Osteoblast (primary cell): ENCODE measurements around the gene GPR83. TPM values are rescaled to one million over a fixed set of nuclear protein-coding genes. Genes with fewer than 3 reads are reported as not detected.
"Not testable (repeated sequence)": the region's sequence is repeated elsewhere in the genome, so short reads cannot be mapped to it uniquely, and the experiment has no call there.

Experiments used
- DNase-seq: peaks from one replicate; pipeline ENCODE4 v3.0.0; 2011; ENCODE audit warnings: low spot score, mixed read lengths; ENCODE audit not compliant: insufficient read length; ENCODE audit errors: missing footprints
- H2AFZ ChIP-seq: 2 replicates; pipeline ENCODE4 v1.6.0; 2011; ENCODE audit warnings: mild to moderate bottlenecking, low read length
- H3K27ac ChIP-seq: 2 replicates; pipeline ENCODE4 v1.5.1; 2011; ENCODE audit warnings: mild to moderate bottlenecking, low read depth, low read length, moderate library complexity
- H3K27me3 ChIP-seq: 2 replicates; pipeline ENCODE4 v1.6.0; 2012; ENCODE audit warnings: mild to moderate bottlenecking, control low read depth, inconsistent platforms, low read length, moderate library complexity; ENCODE audit not compliant: insufficient read depth
- H3K36me3 ChIP-seq: 2 replicates; pipeline ENCODE4 v1.5.1; 2011; ENCODE audit warnings: mild to moderate bottlenecking, low read length, control low read depth, moderate library complexity; ENCODE audit not compliant: insufficient read depth
- H3K4me1 ChIP-seq: 2 replicates; pipeline ENCODE4 v1.5.1; 2011; ENCODE audit warnings: mild to moderate bottlenecking, low read length, control low read depth, moderate library complexity; ENCODE audit not compliant: insufficient read depth
- H3K4me2 ChIP-seq: 2 replicates; pipeline ENCODE4 v1.6.0; 2011; ENCODE audit warnings: mild to moderate bottlenecking, low read length; ENCODE audit not compliant: insufficient read depth
- H3K4me3 ChIP-seq: fragments of 200-600 bp; sonication (generic); 3 replicates; pipeline ENCODE4 v1.5.1; 2012; ENCODE audit warnings: mild to moderate bottlenecking, low read length, inconsistent platforms; ENCODE audit not compliant: insufficient read depth
- H3K79me2 ChIP-seq: 2 replicates; pipeline ENCODE4 v1.6.0; 2012; ENCODE audit warnings: mild to moderate bottlenecking, low read length, control low read depth, inconsistent platforms; ENCODE audit not compliant: insufficient read depth
- H3K9me3 ChIP-seq: 2 replicates; pipeline ENCODE4 v1.5.1; 2011; ENCODE audit warnings: low read depth, low read length, control low read depth
- H4K20me1 ChIP-seq: 2 replicates; pipeline ENCODE4 v1.6.0; 2012; ENCODE audit warnings: mild to moderate bottlenecking, low read length, control low read depth; ENCODE audit not compliant: insufficient read depth
- total RNA-seq: library from RNA; depleted of rRNA; stranded (reverse); fragments of >200 nt; gene quantifications from 2 replicates; pipeline ENCODE4 v1.2.3, GENCODE V29; 2012
- TF ChIP-seq, protein P1 (sequence below): IDR thresholded peaks from 2 replicates; pipeline ENCODE4 v1.5.1; 2011; ENCODE audit warnings: mild to moderate bottlenecking, low read depth, low read length, moderate library complexity; ENCODE audit errors: extremely low read depth

GPR83 gene
- total RNA-seq, 1 donor, result not detected

DNA sequence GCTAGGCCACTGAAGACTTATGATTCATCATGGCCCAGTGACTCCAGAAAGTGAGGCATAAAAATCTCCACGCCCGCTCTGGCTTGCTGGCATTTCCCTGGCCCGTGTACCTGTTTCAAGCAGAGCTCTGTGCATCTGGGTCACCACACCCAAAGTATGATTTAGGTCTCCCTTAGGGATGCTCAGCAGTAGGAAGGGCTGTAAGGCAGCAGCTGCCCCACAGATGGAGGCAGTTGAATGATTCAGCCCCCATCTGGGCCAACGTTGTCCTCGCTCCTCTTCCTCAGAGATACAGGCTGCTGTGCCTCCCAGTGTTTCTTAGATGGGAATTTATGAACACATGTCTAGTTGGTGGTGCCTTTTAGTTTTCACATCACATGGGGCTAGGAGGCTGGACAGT is 21.6 kb downstream of the GPR83 start:
- Histone ChIP-seq H2AFZ (no peak overlapping the region), H3K9me3 (no peaks in the 10 kb centered on the region), H3K27ac (no peak overlapping the region), H3K27me3 (no peaks in the 10 kb centered on the region), H3K36me3 (no peaks in the 10 kb centered on the region), H3K4me1 (no peaks in the 10 kb centered on the region), H3K79me2 (no peaks in the 10 kb centered on the region), H3K4me2 (no peak overlapping the region), H3K4me3 (no peak overlapping the region), H4K20me1 (no peaks in the 10 kb centered on the region)
- TF ChIP-seq, protein P1, sequence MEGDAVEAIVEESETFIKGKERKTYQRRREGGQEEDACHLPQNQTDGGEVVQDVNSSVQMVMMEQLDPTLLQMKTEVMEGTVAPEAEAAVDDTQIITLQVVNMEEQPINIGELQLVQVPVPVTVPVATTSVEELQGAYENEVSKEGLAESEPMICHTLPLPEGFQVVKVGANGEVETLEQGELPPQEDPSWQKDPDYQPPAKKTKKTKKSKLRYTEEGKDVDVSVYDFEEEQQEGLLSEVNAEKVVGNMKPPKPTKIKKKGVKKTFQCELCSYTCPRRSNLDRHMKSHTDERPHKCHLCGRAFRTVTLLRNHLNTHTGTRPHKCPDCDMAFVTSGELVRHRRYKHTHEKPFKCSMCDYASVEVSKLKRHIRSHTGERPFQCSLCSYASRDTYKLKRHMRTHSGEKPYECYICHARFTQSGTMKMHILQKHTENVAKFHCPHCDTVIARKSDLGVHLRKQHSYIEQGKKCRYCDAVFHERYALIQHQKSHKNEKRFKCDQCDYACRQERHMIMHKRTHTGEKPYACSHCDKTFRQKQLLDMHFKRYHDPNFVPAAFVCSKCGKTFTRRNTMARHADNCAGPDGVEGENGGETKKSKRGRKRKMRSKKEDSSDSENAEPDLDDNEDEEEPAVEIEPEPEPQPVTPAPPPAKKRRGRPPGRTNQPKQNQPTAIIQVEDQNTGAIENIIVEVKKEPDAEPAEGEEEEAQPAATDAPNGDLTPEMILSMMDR, result no peak
- DNase-seq, result no peak

DNA sequence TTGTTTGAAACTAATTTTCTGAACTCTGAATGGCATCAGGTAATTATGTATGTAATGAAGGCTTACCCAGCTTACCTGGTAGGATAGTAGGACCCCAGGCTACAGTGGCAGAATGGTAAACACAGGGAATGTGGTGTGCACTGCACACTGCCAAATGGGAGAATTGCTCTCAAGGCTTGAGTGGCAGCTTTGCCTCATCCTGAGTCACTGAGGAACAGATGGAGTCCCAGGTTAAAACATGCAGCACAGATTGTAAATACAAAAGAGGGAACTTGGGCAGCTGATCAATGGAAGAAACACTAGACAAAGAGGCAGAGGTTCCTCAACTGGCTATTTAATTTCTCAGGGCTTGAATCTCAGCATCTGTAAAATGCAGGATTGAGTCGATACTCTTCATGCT is 24.4 kb downstream of the GPR83 start:
- no peak overlapping the region for H3K27ac ChIP-seq
- TF ChIP-seq, protein P1, result no peak
- H3K9me3 ChIP-seq, result no peaks in the 10 kb centered on the region

DNA sequence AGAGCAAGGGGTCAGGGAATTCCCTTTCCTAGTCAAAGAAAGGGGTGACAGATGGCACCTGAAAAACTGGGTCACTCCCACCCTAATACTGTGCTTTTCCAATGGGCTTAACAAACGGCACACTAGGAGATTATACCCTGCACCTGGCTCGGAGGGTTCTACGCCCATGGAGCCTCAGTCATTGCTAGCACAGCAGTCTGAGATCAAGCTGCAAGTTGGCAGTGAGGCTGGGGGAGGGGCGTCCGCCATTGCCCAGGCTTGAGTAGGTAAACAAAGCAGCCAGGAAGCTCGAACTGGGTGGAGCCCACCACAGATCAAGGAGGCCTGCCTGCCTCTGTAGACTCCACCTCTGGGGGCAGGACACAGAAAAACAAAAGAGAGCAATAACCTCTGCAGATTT is 30.6 kb downstream of the GPR83 start:
- H3K9me3 ChIP-seq, H3K4me1 ChIP-seq: not testable (repeated sequence)

More for the DNA sequence above, 24.4 kb downstream of the GPR83 start:
- Histone ChIP-seq H3K4me3 (no peak overlapping the region), H2AFZ (no peak overlapping the region), H3K4me2 (no peak overlapping the region), H4K20me1 (no peaks in the 10 kb centered on the region), H3K79me2 (no peaks in the 10 kb centered on the region), H3K4me1 (no peaks in the 10 kb centered on the region), H3K36me3 (no peaks in the 10 kb centered on the region), H3K27me3 (no peaks in the 10 kb centered on the region)
- no peak for DNase-seq

DNA sequence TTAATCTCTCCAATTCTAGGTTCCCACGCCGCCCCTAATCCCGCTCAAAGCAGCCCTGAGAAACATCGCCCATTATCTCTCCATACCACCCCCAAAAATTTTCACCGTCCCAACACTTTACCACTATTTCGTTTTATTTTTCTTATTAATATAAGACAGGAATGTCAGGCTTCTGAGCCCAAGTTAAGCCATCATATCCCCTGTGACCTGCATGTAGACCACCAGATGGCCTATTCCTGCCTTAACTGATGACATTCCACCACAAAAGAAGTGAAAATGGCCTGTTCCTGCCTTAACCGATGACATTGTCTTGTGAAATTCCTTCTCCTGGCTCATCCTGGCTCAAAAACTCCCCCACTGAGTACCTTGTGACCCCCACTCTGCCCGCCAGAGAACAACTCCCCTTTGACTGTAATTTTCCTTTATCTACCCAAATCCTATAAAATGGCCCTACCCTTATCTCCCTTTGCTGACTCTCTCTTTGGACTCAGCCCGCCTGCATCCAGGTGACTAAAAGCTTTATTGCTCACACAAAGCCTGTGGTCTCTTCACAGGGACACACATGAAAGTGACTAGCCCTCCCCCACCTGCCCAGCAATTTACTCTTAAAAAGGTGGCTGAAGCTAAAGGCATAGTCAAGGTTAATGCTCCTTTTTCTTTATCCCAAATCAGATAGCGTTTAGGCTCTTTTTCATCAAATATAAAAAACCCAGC is 50.2 kb downstream of the GPR83 start:
- not testable (repeated sequence) for H3K4me2 ChIP-seq, H3K4me3 ChIP-seq, H3K4me1 ChIP-seq, H3K27ac ChIP-seq, H3K27me3 ChIP-seq, H3K9me3 ChIP-seq, H3K36me3 ChIP-seq, H2AFZ ChIP-seq, DNase-seq, H3K79me2 ChIP-seq, H4K20me1 ChIP-seq

More for the DNA sequence above, 30.6 kb downstream of the GPR83 start:
- not testable (repeated sequence) for H3K36me3 ChIP-seq, H4K20me1 ChIP-seq, H2AFZ ChIP-seq, H3K27me3 ChIP-seq, H3K79me2 ChIP-seq, DNase-seq, H3K4me2 ChIP-seq, H3K4me3 ChIP-seq, H3K27ac ChIP-seq

DNA sequence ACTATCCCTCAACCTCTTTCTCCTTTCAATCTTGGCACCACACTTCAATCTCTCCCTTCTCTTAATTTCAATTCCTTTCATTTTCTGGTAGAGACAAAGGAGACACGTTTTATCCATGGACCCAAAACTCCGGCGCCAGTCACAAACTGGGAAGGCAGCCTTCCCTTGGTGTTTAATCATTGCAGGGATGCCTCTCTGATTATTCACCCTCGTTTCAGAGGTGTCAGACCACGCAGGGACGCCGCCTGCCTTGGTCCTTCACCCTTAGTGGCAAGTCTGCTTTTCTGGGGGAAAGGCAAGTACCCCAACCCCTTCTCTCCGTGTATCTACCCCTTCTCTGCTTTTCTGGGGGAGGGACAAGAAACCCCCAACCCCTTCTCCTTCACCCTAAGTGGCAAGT is 54.9 kb downstream of the GPR83 start:
- H3K4me1 ChIP-seq, H4K20me1 ChIP-seq, DNase-seq, H3K27me3 ChIP-seq, H2AFZ ChIP-seq, H3K4me3 ChIP-seq, H3K79me2 ChIP-seq, H3K9me3 ChIP-seq, H3K27ac ChIP-seq, H3K36me3 ChIP-seq, H3K4me2 ChIP-seq: not testable (repeated sequence)
